Upper lobe of left lung (tissue), 6 donors: ENCODE data around the gene RRAS2. TPM values are rescaled to one million over a fixed set of nuclear protein-coding genes. Genes with fewer than 3 reads are reported as not detected.
"Not testable (repeated sequence)": the region's sequence is repeated elsewhere in the genome, so short reads cannot be mapped to it uniquely, and the experiment has no call there.

Source experiments
- ATAC-seq, 2 donors: fragments of 200-7000 bp; cut with Tn5 transposase; one replicate each; pipeline ENCODE4 v1.9.1; 2022; ENCODE audit warnings: mild to moderate bottlenecking in 2 of 2, moderate library complexity in 2 of 2; ENCODE audit not compliant: low FRiP score in 2 of 2
- DNase-seq, 2 donors: peaks; one replicate each; pipeline ENCODE4 v3.0.0-alpha.2; 2019 to 2020
- H3K27ac ChIP-seq, 4 donors: fragments of 200-600 bp; sonication (generic); one replicate each; pipeline ENCODE4 v1.5.1; 2016 to 2019
- H3K27me3 ChIP-seq, 4 donors: fragments of 200-600 bp; sonication (generic); one replicate each; pipeline ENCODE4 v1.5.1; 2017 to 2019
- H3K36me3 ChIP-seq, 4 donors: fragments of 200-600 bp; sonication (generic); one replicate each; pipeline ENCODE4 v1.5.1; 2016 to 2019
- H3K4me1 ChIP-seq, 4 donors: fragments of 200-600 bp; sonication (generic); one replicate each; pipeline ENCODE4 v1.5.1; 2018 to 2019
- H3K4me3 ChIP-seq, 4 donors: fragments of 200-600 bp; sonication (generic); one replicate each; pipeline ENCODE4 v1.5.1; 2017 to 2019; ENCODE audit warnings: mild to moderate bottlenecking in 2 of 4, moderate library complexity in 1 of 4
- H3K9me3 ChIP-seq, 4 donors: fragments of 200-600 bp; sonication (generic); one replicate each; pipeline ENCODE4 v1.5.1; 2018 to 2019
- CTCF ChIP-seq, 6 experiments: fragments of 450-650 bp in 4 of 6; fragments of 200-600 bp in 2 of 6; sonication (generic) in 2 of 6; IDR thresholded peaks; one replicate each; pipeline ENCODE4 v1.5.1; 2016 to 2019; ENCODE audit warnings: antibody characterized with exemption in 6 of 6
- EP300 ChIP-seq, 4 donors: sonication (generic); formaldehyde crosslinking; IDR thresholded peaks; one replicate each; pipeline ENCODE4 v1.5.1; 2017; ENCODE audit warnings: antibody characterized with exemption in 4 of 4, control low read depth in 2 of 4
- POLR2A ChIP-seq, 4 donors: fragments of 450-650 bp; IDR thresholded peaks; one replicate each; pipeline ENCODE4 v1.5.1; 2016 to 2017; ENCODE audit warnings: antibody characterized with exemption in 4 of 4, mild to moderate bottlenecking in 2 of 4
- POLR2AphosphoS5 ChIP-seq, 2 donors: sonication (generic); formaldehyde crosslinking; IDR thresholded peaks; one replicate each; pipeline ENCODE4 v1.5.1; 2017; ENCODE audit warnings: antibody characterized with exemption in 2 of 2
- WGBS, 2 donors: methylation state at CpG; one replicate each; pipeline ENCODE4 v1.1.5; 2017 to 2018; 5-methylcytosine and 5-hydroxymethylcytosine counted together
- total RNA-seq, 6 donors: library from RNA; depleted of rRNA in 4 of 6; stranded (reverse); fragments of >200 nt in 4 of 6; gene quantifications; one replicate each; pipeline versions ENCODE4 v1.1.0 to v1.2.1, GENCODE V29; 2016 to 2021
- donor health status: DM: no; HTN: no; CAD: no; lungs with moderate emphysema.
- donor health status: DM: no; HTN: yes; CAD: no; lungs with severe emphysema.

The RRAS2 gene
- total RNA-seq, 6 donors from 2014 or later, result 23.0 to 70.4 (median 40.2) TPM

GRCh38 chr11:14288189-14288935 is 70.6 kb downstream of the RRAS2 start:
- no peak overlapping the region for H3K4me3 ChIP-seq
- DNase-seq (no peak), ATAC-seq (peak in 1 of 2 donors; percentile 58)
- H3K9me3 ChIP-seq, result no peaks in the 10 kb centered on the region
- 63 to 74% methylated on average over 2 of the region's 2 CpGs for WGBS, 2 donors
- H3K27ac ChIP-seq, result peak overlapping the region in 2 of 4 donors; percentile 27 to 37
- H3K36me3 ChIP-seq, result peaks cover 0 to 5% (median 0%) of the 10 kb centered on the region in 4 donors
- no peaks in the 10 kb centered on the region for H3K27me3 ChIP-seq
- no peaks in the 10 kb centered on the region for H3K4me1 ChIP-seq
- no peak for TF ChIP-seq CTCF (IDR thresholded peaks at IDR 0.05)
- no peak for TF ChIP-seq POLR2AphosphoS5 (IDR thresholded peaks at IDR 0.05)
- no peak for TF ChIP-seq EP300 (IDR thresholded peaks at IDR 0.05)
- TF ChIP-seq POLR2A (IDR thresholded peaks at IDR 0.05), result no peak

GRCh38 chr11:14278869-14279268 is 80.1 kb downstream of the RRAS2 start:
- DNase-seq, H3K36me3 ChIP-seq, H3K27me3 ChIP-seq, H3K9me3 ChIP-seq, H3K4me3 ChIP-seq, ATAC-seq, H3K27ac ChIP-seq, H3K4me1 ChIP-seq: not testable (repeated sequence)
- WGBS, 2 donors, result 43 to 100% methylated on average over 1 of the region's 1 CpG

- ATAC-seq, result no peak
These were observed 83.9 kb downstream of the RRAS2 start for GRCh38 chr11:14275076-14275475.

GRCh38 chr11:14273895-14274294 is 85.1 kb downstream of the RRAS2 start:
- Histone ChIP-seq H3K4me3 (no peak overlapping the region), H3K27ac (no peak overlapping the region), H3K36me3 (peaks cover 0 to 8% (median 0%) of the 10 kb centered on the region in 4 donors), H3K9me3 (no peaks in the 10 kb centered on the region), H3K27me3 (no peaks in the 10 kb centered on the region), H3K4me1 (peaks cover 0 to 20% (median 11%) of the 10 kb centered on the region in 4 donors)
- ATAC-seq (no peak), DNase-seq (no peak)
- 76 to 90% methylated on average over 2 of the region's 2 CpGs for WGBS, 2 donors
- no peak for TF ChIP-seq POLR2A (IDR thresholded peaks at IDR 0.05)

More at GRCh38 chr11:14275076-14275475, 83.9 kb downstream of the RRAS2 start:
- Histone ChIP-seq H3K4me3 (no peak overlapping the region), H3K4me1 (peaks cover 0 to 16% (median 11%) of the 10 kb centered on the region in 4 donors), H3K27ac (no peak overlapping the region), H3K36me3 (peaks cover 0 to 8% (median 0%) of the 10 kb centered on the region in 4 donors), H3K27me3 (no peaks in the 10 kb centered on the region), H3K9me3 (no peaks in the 10 kb centered on the region)
- DNase-seq, result no peak
- TF ChIP-seq POLR2AphosphoS5 (IDR thresholded peaks at IDR 0.05), result no peak
- TF ChIP-seq EP300 (IDR thresholded peaks at IDR 0.05), result no peak
- TF ChIP-seq POLR2A (IDR thresholded peaks at IDR 0.05), result no peak
- no peak for TF ChIP-seq CTCF (IDR thresholded peaks at IDR 0.05)

GRCh38 chr11:14270690-14271542 is 88.1 kb downstream of the RRAS2 start:
- DNase-seq (no peak), ATAC-seq (peak; percentile 53 to 66)
- Histone ChIP-seq H3K9me3 (no peaks in the 10 kb centered on the region), H3K27me3 (no peaks in the 10 kb centered on the region), H3K27ac (no peak overlapping the region), H3K36me3 (peaks cover 0 to 8% (median 0%) of the 10 kb centered on the region in 4 donors), H3K4me1 (peaks cover 0 to 20% (median 11%) of the 10 kb centered on the region in 4 donors), H3K4me3 (no peak overlapping the region)
- 37 to 44% methylated on average over 6 of the region's 6 CpGs for WGBS, 2 donors
- TF ChIP-seq POLR2A (IDR thresholded peaks at IDR 0.05) (no peak), CTCF (IDR thresholded peaks at IDR 0.05) (no peak), EP300 (IDR thresholded peaks at IDR 0.05) (no peak), POLR2AphosphoS5 (IDR thresholded peaks at IDR 0.05) (no peak)
